H1 (cell line): ENCODE measurements around the gene MT1F. TPM values are rescaled to one million over a fixed set of nuclear protein-coding genes. Genes with fewer than 3 reads are reported as not detected.

Experiments
- CTCF ChIA-PET: fragments of 300-600 bp; sonication (Branson Sonifier 250); formaldehyde crosslinking; loops from one replicate; lab custom pipeline; 2021; ENCODE audit not compliant: partially characterized antibody; lab: Charles Lee
- POLR2A ChIA-PET: fragments of 300-600 bp; sonication (Branson Sonifier 250); formaldehyde crosslinking; loops from one replicate; lab custom pipeline; 2021; ENCODE audit warnings: inconsistent platforms; ENCODE audit not compliant: partially characterized antibody; lab: Charles Lee
- DNase-seq, 2 experiments: peaks; one replicate each; pipeline versions ENCODE4 v3.0.0 to v3.0.0-alpha.2; 2010 to 2022; ENCODE audit warnings: low spot score in 2 of 2, low read depth in 1 of 2, mixed read lengths in 1 of 2
- FAIRE-seq: peaks from 2 replicates; lab custom pipeline; 2011; peaks lifted over from hg19 to GRCh38; lab: Jason Lieb, UNC
- H2AFZ ChIP-seq: 2 replicates; pipeline ENCODE4 v1.8.1; 2012; ENCODE audit warnings: low read length, inconsistent platforms
- H2AK5ac ChIP-seq: 2 replicates; pipeline ENCODE4 v1.6.1; 2013; ENCODE audit warnings: low read depth, low read length
- H2BK120ac ChIP-seq: replicated peaks from 2 replicates; pipeline ENCODE3; 2013; ENCODE audit warnings: low read depth, low read length, inconsistent platforms
- H2BK12ac ChIP-seq: 2 replicates; pipeline ENCODE4 v1.6.1; 2013; ENCODE audit warnings: low read depth, low read length
- H2BK15ac ChIP-seq: 2 replicates; pipeline ENCODE4 v1.6.1; 2013; ENCODE audit warnings: low read length
- H2BK20ac ChIP-seq: 2 replicates; pipeline ENCODE4 v1.6.1; 2013; ENCODE audit warnings: low read length
- H2BK5ac ChIP-seq: 2 replicates; pipeline ENCODE4 v1.6.1; 2013; ENCODE audit warnings: low read depth, low read length
- H3K14ac ChIP-seq: 2 replicates; pipeline ENCODE4 v1.6.1; 2013; ENCODE audit warnings: inconsistent platforms; ENCODE audit not compliant: insufficient read length
- H3K18ac ChIP-seq: 2 replicates; pipeline ENCODE4 v1.6.1; 2013; ENCODE audit warnings: low read length; ENCODE audit errors: extremely low read depth
- H3K23ac ChIP-seq: 2 replicates; pipeline ENCODE4 v1.6.1; 2013; ENCODE audit warnings: inconsistent platforms; ENCODE audit not compliant: insufficient read length
- H3K23me2 ChIP-seq: 2 replicates; pipeline ENCODE4 v1.6.1; 2013; ENCODE audit warnings: low read depth, low read length
- H3K27ac ChIP-seq: 2 replicates; pipeline ENCODE4 v1.6.1; 2011; ENCODE audit warnings: low read depth, low read length, inconsistent platforms
- H3K27me3 ChIP-seq, 4 experiments: replicated peaks in 1 of 4; 1 replicate in 1 of 4; 2 replicates in 3 of 4; pipeline versions ENCODE4 v1.6.1 to v1.8.1; 2011 to 2013; ENCODE audit warnings: low read length in 3 of 4, mild to moderate bottlenecking in 3 of 4, inconsistent platforms in 2 of 4, mixed read lengths in 2 of 4, moderate library complexity in 1 of 4; ENCODE audit not compliant: control insufficient read depth in 3 of 4, insufficient read depth in 3 of 4; ENCODE audit errors: extremely low read depth in 1 of 4
- H3K36me3 ChIP-seq, 4 experiments: 2 replicates each; pipeline versions ENCODE4 v1.6.1 to v1.8.1; 2011 to 2013; ENCODE audit warnings: mild to moderate bottlenecking in 4 of 4, low read length in 3 of 4, moderate library complexity in 2 of 4, control low read depth in 1 of 4, inconsistent platforms in 1 of 4; ENCODE audit not compliant: insufficient read depth in 4 of 4, control insufficient read depth in 2 of 4
- H3K4ac ChIP-seq: replicated peaks from 2 replicates; pipeline ENCODE3; 2013; ENCODE audit warnings: low read length, low read depth, mixed read lengths, inconsistent platforms; ENCODE audit not compliant: insufficient read length
- H3K4me1 ChIP-seq, 4 experiments: replicated peaks in 1 of 4; 1 replicate in 1 of 4; 2 replicates in 3 of 4; pipeline versions ENCODE4 v1.6.1 to v1.8.1; 2011 to 2013; ENCODE audit warnings: low read length in 3 of 4, inconsistent platforms in 2 of 4, mixed read lengths in 1 of 4; ENCODE audit not compliant: insufficient read depth in 4 of 4, control insufficient read depth in 3 of 4
- H3K4me2 ChIP-seq, 2 experiments: 2 replicates each; pipeline versions ENCODE4 v1.6.1 to v1.8.1; 2011 to 2013; ENCODE audit warnings: low read depth in 2 of 2, low read length in 2 of 2, control low read depth in 1 of 2, inconsistent platforms in 1 of 2, mild to moderate bottlenecking in 1 of 2; ENCODE audit not compliant: insufficient read depth in 1 of 2
- H3K4me3 ChIP-seq, 4 experiments: fragments of 200-600, 300-600 bp in 1 of 4; sonication (generic), shearing (Covaris generic), sonication (Bioruptor Twin) in 1 of 4; 2 replicates each; pipeline versions ENCODE4 v1.5.1 to v1.8.1; 2011 to 2016; ENCODE audit warnings: low read length in 4 of 4, low read depth in 3 of 4, control low read depth in 2 of 4, inconsistent platforms in 2 of 4, mild to moderate bottlenecking in 2 of 4, mixed read lengths in 1 of 4, moderate library complexity in 1 of 4; ENCODE audit not compliant: insufficient read depth in 2 of 4; ENCODE audit errors: extremely low read depth in 1 of 4
- H3K56ac ChIP-seq: replicated peaks from 2 replicates; pipeline ENCODE3; 2013; ENCODE audit warnings: low read depth, mild to moderate bottlenecking, mixed read lengths, low read length, inconsistent platforms; ENCODE audit not compliant: insufficient read length
- H3K79me1 ChIP-seq: 2 replicates; pipeline ENCODE4 v1.6.1; 2013; ENCODE audit warnings: low read depth, low read length, control low read depth
- H3K79me2 ChIP-seq, 2 experiments: 2 replicates each; pipeline versions ENCODE4 v1.6.1 to v1.8.1; 2012 to 2013; ENCODE audit warnings: low read length in 2 of 2, mild to moderate bottlenecking in 2 of 2, inconsistent platforms in 1 of 2; ENCODE audit not compliant: insufficient read depth in 2 of 2, control insufficient read depth in 1 of 2
- H3K9ac ChIP-seq, 4 experiments: replicated peaks in 1 of 4; 1 replicate in 1 of 4; 2 replicates in 3 of 4; pipeline versions ENCODE4 v1.6.1 to v1.8.1; 2011 to 2013; ENCODE audit warnings: low read depth in 3 of 4, low read length in 3 of 4, control low read depth in 2 of 4, mild to moderate bottlenecking in 2 of 4, moderate library complexity in 2 of 4, inconsistent platforms in 1 of 4; ENCODE audit errors: extremely low read depth in 1 of 4
- H3K9me3 ChIP-seq, 2 experiments: 2 replicates each; pipeline versions ENCODE4 v1.6.1 to v1.8.1; 2012 to 2013; ENCODE audit warnings: mild to moderate bottlenecking in 2 of 2, moderate library complexity in 2 of 2, control low read depth in 1 of 2, inconsistent platforms in 1 of 2, low read depth in 1 of 2, low read length in 1 of 2, mixed read lengths in 1 of 2; ENCODE audit not compliant: insufficient read depth in 2 of 2
- H4K20me1 ChIP-seq, 2 experiments: replicated peaks in 1 of 2; 2 replicates each; pipeline versions ENCODE3 to v1.8.1; 2011 to 2013; ENCODE audit warnings: inconsistent platforms in 2 of 2, low read length in 2 of 2, mild to moderate bottlenecking in 1 of 2; ENCODE audit not compliant: insufficient read depth in 2 of 2, control insufficient read depth in 1 of 2
- H4K5ac ChIP-seq: 2 replicates; pipeline ENCODE4 v1.6.1; 2013; ENCODE audit warnings: low read length, low read depth, mixed read lengths, inconsistent platforms; ENCODE audit not compliant: insufficient read length
- H4K8ac ChIP-seq: 2 replicates; pipeline ENCODE4 v1.8.0; 2013; ENCODE audit warnings: mild to moderate bottlenecking, moderate library complexity, low read length, inconsistent platforms; ENCODE audit not compliant: insufficient read depth; ENCODE audit errors: extremely low read depth
- H4K91ac ChIP-seq: replicated peaks from 2 replicates; pipeline ENCODE3; 2013; ENCODE audit warnings: low read length, mixed read lengths, inconsistent platforms; ENCODE audit not compliant: insufficient read length
- BACH1 ChIP-seq: IDR thresholded peaks from 2 replicates; pipeline ENCODE4 v1.6.1; 2012; ENCODE audit warnings: low read length, improper control_type of control experiment
- CEBPB ChIP-seq: IDR thresholded peaks from 2 replicates; pipeline ENCODE4 v1.6.1; 2012; ENCODE audit warnings: low read depth, low read length
- EP300 ChIP-seq, 2 experiments: IDR thresholded peaks; 1 replicate in 1 of 2; 2 replicates in 1 of 2; pipeline ENCODE4 v1.6.1; 2011 to 2012; ENCODE audit warnings: low read depth in 2 of 2, low read length in 2 of 2, mild to moderate bottlenecking in 2 of 2, borderline replicate concordance in 1 of 2, inconsistent platforms in 1 of 2, moderate library complexity in 1 of 2
- HDAC2 ChIP-seq, 2 experiments: fragments of 300-600 bp in 1 of 2; sonication (generic) in 1 of 2; IDR thresholded peaks; 2 replicates each; pipeline ENCODE4 v1.6.1; 2011 to 2012; ENCODE audit warnings: low read depth in 2 of 2, low read length in 2 of 2, mild to moderate bottlenecking in 2 of 2, moderate library complexity in 2 of 2, borderline replicate concordance in 1 of 2, inconsistent platforms in 1 of 2
- JUN ChIP-seq: IDR thresholded peaks from 2 replicates; pipeline ENCODE4 v1.6.1; 2011; ENCODE audit warnings: low read depth, mild to moderate bottlenecking, improper control_type of control experiment, low read length
- JUND ChIP-seq: IDR thresholded peaks from 2 replicates; pipeline ENCODE4 v1.6.1; 2011; ENCODE audit warnings: mild to moderate bottlenecking, improper control_type of control experiment, low read length
- KDM5A ChIP-seq: fragments of 200-600 bp; IDR thresholded peaks from 2 replicates; pipeline ENCODE4 v1.7.1; 2012; ENCODE audit warnings: mild to moderate bottlenecking, low read length, inconsistent platforms, mixed read lengths
- NRF1 ChIP-seq: IDR thresholded peaks from 2 replicates; pipeline ENCODE4 v1.6.1; 2011; ENCODE audit warnings: mild to moderate bottlenecking, low read depth, low read length, improper control_type of control experiment
- RBBP5 ChIP-seq: IDR thresholded peaks from 2 replicates; pipeline ENCODE4 v1.7.1; 2012; ENCODE audit warnings: low read depth, mild to moderate bottlenecking, inconsistent platforms, low read length, moderate library complexity, borderline replicate concordance
- SP1 ChIP-seq: IDR thresholded peaks from 2 replicates; pipeline ENCODE4 v1.6.1; 2011; ENCODE audit warnings: low read depth, low read length
- SUZ12 ChIP-seq: fragments of 200-600 bp; sonication (generic); IDR thresholded peaks from 2 replicates; pipeline ENCODE4 v1.6.1; 2012; ENCODE audit warnings: mild to moderate bottlenecking, inconsistent platforms, low read length, moderate library complexity, mixed read lengths
- YY1 ChIP-seq: IDR thresholded peaks from 2 replicates; pipeline ENCODE4 v1.6.1; 2011; ENCODE audit warnings: low read depth, mild to moderate bottlenecking, low read length
- ZNF274 ChIP-seq: IDR thresholded peaks from 2 replicates; pipeline ENCODE4 v1.7.0; 2012; ENCODE audit warnings: low read length, borderline replicate concordance; ENCODE audit errors: extremely low read depth
- WGBS, 2 experiments: shearing (Covaris generic) in 1 of 2; methylation state at CpG; one replicate each; pipeline versions ENCODE4 v1.1.6 to v1.1.7; 2013 to 2015; ENCODE audit warnings: low lambda C conversion rate in 2 of 2, mixed read lengths in 2 of 2, inconsistent platforms in 1 of 2, low coverage in 1 of 2, missing lambda C conversion rate in 1 of 2; ENCODE audit not compliant: insufficient replicate concordance in 2 of 2, insufficient coverage in 1 of 2, insufficient read length in 1 of 2; ENCODE audit errors: extremely low coverage in 1 of 2, missing lambda C conversion rate in 1 of 2; 5-methylcytosine and 5-hydroxymethylcytosine counted together
- polyA plus RNA-seq, 7 experiments: library from polyadenylated mRNA; depleted of rRNA in 3 of 7; stranded (reverse) in 5 of 7; unstranded in 2 of 7; fragments of >200 nt in 5 of 7; fragments of 200-250 nt in 2 of 7; gene quantifications; 1 replicate in 5 of 7; 2 replicates in 1 of 7; 4 replicates in 1 of 7; pipeline versions ENCODE4 v1.2.1 to v1.2.3, GENCODE V29; 2011 to 2013; ENCODE audit warnings: missing spikeins in 2 of 7, mixed read lengths in 2 of 7
- total RNA-seq: library from RNA; stranded (reverse); fragmentation: NEBNext Ultra II Directional; extraction: Animal tissue kit (Norgen Biotek cat#: 25700); gene quantifications from 2 replicates; pipeline ENCODE4 v1.2.1, GENCODE V29; 2021

MT1F gene
- total and polyA plus RNA-seq, 2 of the 8 experiments (the other 6 are each of a cell fraction or from before 2014, with no cell fraction given): 5.9 to 20.8 TPM

GRCh38 chr16:56649820-56650219, 7.9 kb upstream of the MT1F start:
- WGBS, 2 experiments: 75% methylated on average over 3 of the region's 3 CpGs; no CpG with 5 or more reads in 1 of the 2 experiments
- CTCF ChIA-PET: interaction anchor here (0.8 kb wide), 1 partner anchor 15 kb away, joined by 3 read pairs; no protein-coding TSS in a partner anchor

More at GRCh38 chr16:56649820-56650219, 7.9 kb upstream of the MT1F start:
- Histone ChIP-seq H3K9me3 (no peaks in the 10 kb centered on the region), H4K91ac (no peak overlapping the region), H3K9ac (no peak overlapping the region), H3K27me3 (peaks cover 37 to 70% (median 62%) of the 10 kb centered on the region in 4 experiments), H3K79me2 (no peaks in the 10 kb centered on the region), H2BK5ac (no peak overlapping the region), H2BK12ac (no peak overlapping the region), H3K56ac (no peak overlapping the region), H3K4me1 (peaks cover 0 to 7% (median 4%) of the 10 kb centered on the region in 4 experiments; a peak in 2 of 7 replicates), H2BK15ac (no peak overlapping the region), H3K14ac (no peak overlapping the region), H2BK120ac (no peak overlapping the region), H3K4ac (no peak overlapping the region), H3K79me1 (no peaks in the 10 kb centered on the region), H3K18ac (no peak overlapping the region), H3K27ac (no peak overlapping the region), H3K23ac (no peak overlapping the region), H3K23me2 (no peaks in the 10 kb centered on the region; the same call in 1 of the 2 replicates), H2AK5ac (no peak overlapping the region), H3K36me3 (no peaks in the 10 kb centered on the region), H4K8ac (no peak overlapping the region), H3K4me2 (no peak overlapping the region), H3K4me3 (no peak overlapping the region), H4K20me1 (peaks cover 2 to 4% of the 10 kb centered on the region in 2 experiments), H4K5ac (no peak overlapping the region), H2BK20ac (no peak overlapping the region), H2AFZ (no peak overlapping the region)
- TF ChIP-seq ZNF274: no peak
- TF ChIP-seq NRF1: no peak
- no peak for TF ChIP-seq YY1
- no peak for TF ChIP-seq RBBP5
- TF ChIP-seq EP300 (IDR thresholded peaks at IDR 0.05; ENCODE audit: borderline replicate concordance in 1 of 2, low read depth in 2 of 2, low read length in 2 of 2): no peak
- no peak for TF ChIP-seq HDAC2 (IDR thresholded peaks at IDR 0.05; ENCODE audit: borderline replicate concordance in 1 of 2, low read depth in 2 of 2, low read length in 2 of 2)
- no peak for TF ChIP-seq SP1
- TF ChIP-seq CEBPB: no peak
- TF ChIP-seq JUND: no peak
- no peak for TF ChIP-seq BACH1
- TF ChIP-seq SUZ12: no peak
- no peak for TF ChIP-seq KDM5A
- no peak for TF ChIP-seq JUN
- DNase-seq (no peak), FAIRE-seq (no peak)
- POLR2A ChIA-PET: no interaction called here
